ENCODE data around the gene DHCR7.

Gene DHCR7

GRCh38 chr11:71491940-71492339 is 43.7 kb upstream of the DHCR7 start:
- TF ChIP-seq CTCF (conservative IDR thresholded peaks at IDR 0.05; ENCODE audit: low read length) = no peak
- TF ChIP-seq EZH2phosphoT487 (IDR thresholded peaks at IDR 0.05; ENCODE audit: borderline replicate concordance) = no peak
- H3K36me3 ChIP-seq (ENCODE audit: insufficient read depth, low read length) = peaks cover 47% of the 10 kb centered on the region; the same call in 1 of the 2 replicates
- H3F3A ChIP-seq (ENCODE audit: low read depth) = no peaks in the 10 kb centered on the region
- no peaks in the 10 kb centered on the region for H3K9me2 ChIP-seq (replicated peaks; ENCODE audit: low read depth, low read length)
- H3K9me3 ChIP-seq (ENCODE audit: insufficient read depth, low read depth, low read length) = no peaks in the 10 kb centered on the region
- H3K4me1 ChIP-seq (ENCODE audit: insufficient read depth, low read length, poor library complexity, severe bottlenecking) = no peaks in the 10 kb centered on the region
- H3K79me2 ChIP-seq (ENCODE audit: insufficient read depth, low read length) = no peaks in the 10 kb centered on the region
- no peaks in the 10 kb centered on the region for H3K27me3 ChIP-seq (ENCODE audit: insufficient read depth, low read length, poor library complexity, severe bottlenecking)
- H3K4me3 ChIP-seq (ENCODE audit: low read length, poor library complexity, severe bottlenecking) = no peak overlapping the region
- no peaks in the 10 kb centered on the region for H4K20me1 ChIP-seq (ENCODE audit: insufficient read depth, low read length, poor library complexity, severe bottlenecking)
- H3K4me2 ChIP-seq (ENCODE audit: low read depth, low read length, poor library complexity, severe bottlenecking) = no peak overlapping the region
- H2AFZ ChIP-seq (ENCODE audit: low read length) = no peak overlapping the region
- H3K9ac ChIP-seq (ENCODE audit: low read depth, low read length, poor library complexity, severe bottlenecking) = no peak overlapping the region

GRCh38 chr11:71491531-71491930 is 43.3 kb upstream of the DHCR7 start:
- Histone ChIP-seq H3K4me1 (ENCODE audit: insufficient read depth, low read length, poor library complexity, severe bottlenecking) (no peaks in the 10 kb centered on the region), H3K27me3 (ENCODE audit: insufficient read depth, low read length, poor library complexity, severe bottlenecking) (no peaks in the 10 kb centered on the region), H3K79me2 (ENCODE audit: insufficient read depth, low read length) (no peaks in the 10 kb centered on the region), H2AFZ (ENCODE audit: low read length) (no peak overlapping the region), H3K9me2 (replicated peaks; ENCODE audit: low read depth, low read length) (no peaks in the 10 kb centered on the region), H3K4me3 (ENCODE audit: low read length, poor library complexity, severe bottlenecking) (no peak overlapping the region), H3K9me3 (ENCODE audit: insufficient read depth, low read depth, low read length) (no peaks in the 10 kb centered on the region), H3K36me3 (ENCODE audit: insufficient read depth, low read length) (peaks cover 44% of the 10 kb centered on the region; the same call in 1 of the 2 replicates), H3K9ac (ENCODE audit: low read depth, low read length, poor library complexity, severe bottlenecking) (no peak overlapping the region), H4K20me1 (ENCODE audit: insufficient read depth, low read length, poor library complexity, severe bottlenecking) (no peaks in the 10 kb centered on the region), H3F3A (ENCODE audit: low read depth) (no peaks in the 10 kb centered on the region), H3K4me2 (ENCODE audit: low read depth, low read length, poor library complexity, severe bottlenecking) (no peak overlapping the region)
- no peak for TF ChIP-seq CTCF (conservative IDR thresholded peaks at IDR 0.05; ENCODE audit: low read length)
- no peak for TF ChIP-seq EZH2phosphoT487 (IDR thresholded peaks at IDR 0.05; ENCODE audit: borderline replicate concordance)

GRCh38 chr11:71490731-71491390 is 42.7 kb upstream of the DHCR7 start:
- Histone ChIP-seq H3K4me3 (ENCODE audit: low read length, poor library complexity, severe bottlenecking) (no peak overlapping the region), H3K4me1 (ENCODE audit: insufficient read depth, low read length, poor library complexity, severe bottlenecking) (no peaks in the 10 kb centered on the region), H3K9ac (ENCODE audit: low read depth, low read length, poor library complexity, severe bottlenecking) (no peak overlapping the region), H3K36me3 (ENCODE audit: insufficient read depth, low read length) (peaks cover 43% of the 10 kb centered on the region; the same call in 1 of the 2 replicates), H3K9me2 (replicated peaks; ENCODE audit: low read depth, low read length) (no peaks in the 10 kb centered on the region), H3K79me2 (ENCODE audit: insufficient read depth, low read length) (no peaks in the 10 kb centered on the region), H3K4me2 (ENCODE audit: low read depth, low read length, poor library complexity, severe bottlenecking) (no peak overlapping the region), H3K27me3 (ENCODE audit: insufficient read depth, low read length, poor library complexity, severe bottlenecking) (no peaks in the 10 kb centered on the region), H4K20me1 (ENCODE audit: insufficient read depth, low read length, poor library complexity, severe bottlenecking) (no peaks in the 10 kb centered on the region), H2AFZ (ENCODE audit: low read length) (no peak overlapping the region), H3F3A (ENCODE audit: low read depth) (no peaks in the 10 kb centered on the region), H3K9me3 (ENCODE audit: insufficient read depth, low read depth, low read length) (no peaks in the 10 kb centered on the region)
- TF ChIP-seq EZH2phosphoT487 (IDR thresholded peaks at IDR 0.05; ENCODE audit: borderline replicate concordance) (no peak), CTCF (conservative IDR thresholded peaks at IDR 0.05; ENCODE audit: low read length) (no peak)

Data from Loucy (cell line).